Measurements from ENCODE around the gene PRPF8.

DNA sequence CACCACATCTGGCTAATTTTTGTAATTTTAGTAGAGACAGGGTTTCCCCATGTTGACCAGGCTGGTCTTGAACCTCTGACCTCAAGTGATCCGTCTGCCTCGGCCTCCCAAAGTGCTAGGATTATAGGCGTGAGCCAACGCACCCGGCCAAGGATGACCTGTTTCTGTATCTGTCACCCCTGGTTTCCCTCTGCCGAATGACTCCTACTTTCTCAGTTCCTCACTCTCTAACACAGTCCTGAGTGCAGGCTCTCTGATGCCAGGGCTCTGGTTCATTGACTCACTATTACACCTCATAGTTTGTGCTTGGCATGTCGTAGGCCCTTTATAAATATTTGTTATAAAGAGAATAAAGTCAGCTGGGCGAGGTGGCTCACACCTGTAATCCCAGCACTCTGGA lies 10.7 kb upstream of the PRPF8 start:
- TF ChIP-seq, protein P1, sequence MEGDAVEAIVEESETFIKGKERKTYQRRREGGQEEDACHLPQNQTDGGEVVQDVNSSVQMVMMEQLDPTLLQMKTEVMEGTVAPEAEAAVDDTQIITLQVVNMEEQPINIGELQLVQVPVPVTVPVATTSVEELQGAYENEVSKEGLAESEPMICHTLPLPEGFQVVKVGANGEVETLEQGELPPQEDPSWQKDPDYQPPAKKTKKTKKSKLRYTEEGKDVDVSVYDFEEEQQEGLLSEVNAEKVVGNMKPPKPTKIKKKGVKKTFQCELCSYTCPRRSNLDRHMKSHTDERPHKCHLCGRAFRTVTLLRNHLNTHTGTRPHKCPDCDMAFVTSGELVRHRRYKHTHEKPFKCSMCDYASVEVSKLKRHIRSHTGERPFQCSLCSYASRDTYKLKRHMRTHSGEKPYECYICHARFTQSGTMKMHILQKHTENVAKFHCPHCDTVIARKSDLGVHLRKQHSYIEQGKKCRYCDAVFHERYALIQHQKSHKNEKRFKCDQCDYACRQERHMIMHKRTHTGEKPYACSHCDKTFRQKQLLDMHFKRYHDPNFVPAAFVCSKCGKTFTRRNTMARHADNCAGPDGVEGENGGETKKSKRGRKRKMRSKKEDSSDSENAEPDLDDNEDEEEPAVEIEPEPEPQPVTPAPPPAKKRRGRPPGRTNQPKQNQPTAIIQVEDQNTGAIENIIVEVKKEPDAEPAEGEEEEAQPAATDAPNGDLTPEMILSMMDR (IDR thresholded peaks at IDR 0.05; ENCODE audit: borderline replicate concordance, extremely low read depth, low read length, poor library complexity, severe bottlenecking) = no peak
- TF ChIP-seq EZH2 (IDR thresholded peaks at IDR 0.05; ENCODE audit: borderline replicate concordance, low read depth, low read length, severe bottlenecking) = no peak

All from DND-41 (cell line).